ENCODE measurements around the gene PTGER1. TPM values are rescaled to one million over a fixed set of nuclear protein-coding genes. Genes with fewer than 3 reads are reported as not detected.
"Not testable (repeated sequence)": the region's sequence is repeated elsewhere in the genome, so short reads cannot be mapped to it uniquely, and the experiment has no call there.

Gene PTGER1
- total and polyA plus RNA-seq, 2 experiments from 2014 or later: 0.60 to 3.5 TPM

GRCh38 chr19:14459703-14460102 is 15.5 kb downstream of the PTGER1 start:
- no peaks in the 10 kb centered on the region for H3K27me3 ChIP-seq
- no peak for DNase-seq (ENCODE audit: low spot score)
- TF ChIP-seq CTCF (IDR thresholded peaks at IDR 0.05; ENCODE audit: poor library complexity): no peak
- no peak for TF ChIP-seq EZH2 (IDR thresholded peaks at IDR 0.05; ENCODE audit: borderline replicate concordance)
- TF ChIP-seq EZH2phosphoT487 (IDR thresholded peaks at IDR 0.05; ENCODE audit: low read depth, severe bottlenecking, unreplicated experiment): no peak
- no peaks in the 10 kb centered on the region for H4K20me1 ChIP-seq (ENCODE audit: insufficient read depth, poor library complexity, severe bottlenecking)
- H3K9me3 ChIP-seq (ENCODE audit: low read depth): no peaks in the 10 kb centered on the region
- WGBS (ENCODE audit: low lambda C conversion rate, missing lambda C conversion rate): 80% methylated on average over 5 of the region's 5 CpGs
- H3K4me1 ChIP-seq (ENCODE audit: insufficient read depth): no peaks in the 10 kb centered on the region
- no peaks in the 10 kb centered on the region for H3K9me2 ChIP-seq (replicated peaks; ENCODE audit: insufficient read depth)
- H3K4me2 ChIP-seq: no peak overlapping the region
- H3K27ac ChIP-seq: no peak overlapping the region
- H3K4me3 ChIP-seq: no peak overlapping the region
- no peak overlapping the region for H2AFZ ChIP-seq
- H3K36me3 ChIP-seq (replicated peaks; ENCODE audit: insufficient read depth, low read depth): peaks cover under 1% of the 10 kb centered on the region
- no peaks in the 10 kb centered on the region for H3K79me2 ChIP-seq

DNA sequence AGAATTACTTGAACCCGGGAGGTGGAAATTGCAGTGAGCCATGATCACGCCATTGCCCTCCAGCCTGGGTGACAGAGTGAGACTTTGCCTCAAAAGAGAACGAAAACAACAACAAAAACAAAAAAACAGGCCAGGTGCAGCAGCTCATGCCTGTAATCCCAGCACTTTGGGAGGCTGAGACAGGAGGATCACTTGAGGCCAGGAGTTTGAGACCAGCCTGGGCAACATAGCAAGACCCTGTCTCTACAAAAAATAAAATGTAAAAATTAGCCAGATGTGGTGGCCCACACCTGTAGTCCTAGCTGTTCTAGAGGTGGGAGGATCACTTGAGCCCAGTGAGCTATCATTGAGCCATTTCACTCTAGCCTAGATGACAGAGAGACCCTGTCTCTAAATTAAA is 22.9 kb downstream of the PTGER1 start:
- not testable (repeated sequence) for H3K4me3 ChIP-seq; H3K79me2 ChIP-seq; H3K27me3 ChIP-seq; DNase-seq (ENCODE audit: low spot score); H3K9me2 ChIP-seq (replicated peaks; ENCODE audit: insufficient read depth); H2AFZ ChIP-seq; H3K27ac ChIP-seq; H3K4me2 ChIP-seq; H3K9me3 ChIP-seq (ENCODE audit: low read depth); H3K4me1 ChIP-seq (ENCODE audit: insufficient read depth); H4K20me1 ChIP-seq (ENCODE audit: insufficient read depth, poor library complexity, severe bottlenecking); H3K36me3 ChIP-seq (replicated peaks; ENCODE audit: insufficient read depth, low read depth)
- WGBS (ENCODE audit: low lambda C conversion rate, missing lambda C conversion rate): 100% methylated on average over 3 of the region's 3 CpGs

DNA sequence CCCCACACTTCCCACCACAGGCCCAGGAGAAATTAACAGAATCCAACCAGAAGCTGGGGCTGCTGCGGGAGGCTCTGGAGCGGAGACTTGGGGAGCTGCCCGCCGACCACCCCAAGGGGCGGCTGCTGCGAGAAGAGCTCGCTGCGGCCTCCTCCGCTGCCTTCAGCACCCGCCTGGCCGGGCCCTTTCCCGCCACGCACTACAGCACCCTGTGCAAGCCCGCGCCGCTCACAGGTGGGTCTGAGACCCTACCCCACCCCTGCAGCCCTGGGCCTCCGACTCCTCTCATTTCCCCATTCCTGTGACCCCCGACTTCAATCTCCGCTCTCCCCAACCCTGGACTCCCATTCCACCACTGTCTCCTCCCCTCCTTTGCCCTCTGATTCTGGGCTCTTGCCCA is 24.3 kb downstream of the PTGER1 start:
- no peak for TF ChIP-seq CTCF (IDR thresholded peaks at IDR 0.05; ENCODE audit: poor library complexity)
- TF ChIP-seq EZH2phosphoT487 (IDR thresholded peaks at IDR 0.05; ENCODE audit: low read depth, severe bottlenecking, unreplicated experiment): no peak
- no peak for TF ChIP-seq EZH2 (IDR thresholded peaks at IDR 0.05; ENCODE audit: borderline replicate concordance)
- H3K36me3 ChIP-seq (replicated peaks; ENCODE audit: insufficient read depth, low read depth): peaks cover 3% of the 10 kb centered on the region
- no peaks in the 10 kb centered on the region for H3K79me2 ChIP-seq
- H3K9me3 ChIP-seq (ENCODE audit: low read depth): no peaks in the 10 kb centered on the region
- H3K4me1 ChIP-seq (ENCODE audit: insufficient read depth): no peaks in the 10 kb centered on the region
- no peak overlapping the region for H3K27ac ChIP-seq
- DNase-seq (ENCODE audit: low spot score): no peak
- no peak overlapping the region for H3K4me3 ChIP-seq
- no peaks in the 10 kb centered on the region for H4K20me1 ChIP-seq (ENCODE audit: insufficient read depth, poor library complexity, severe bottlenecking)
- H2AFZ ChIP-seq: no peak overlapping the region
- 100% methylated on average over 9 of the region's 19 CpGs for WGBS (ENCODE audit: low lambda C conversion rate, missing lambda C conversion rate)
- no peaks in the 10 kb centered on the region for H3K9me2 ChIP-seq (replicated peaks; ENCODE audit: insufficient read depth)
- H3K27me3 ChIP-seq: no peaks in the 10 kb centered on the region
- H3K4me2 ChIP-seq: no peak overlapping the region

- Histone ChIP-seq H3K27me3 (no peaks in the 10 kb centered on the region), H3K27ac (no peak overlapping the region), H3K4me3 (no peak overlapping the region), H3K79me2 (no peaks in the 10 kb centered on the region), H3K9me2 (replicated peaks; ENCODE audit: insufficient read depth) (no peaks in the 10 kb centered on the region), H3K4me2 (no peak overlapping the region), H4K20me1 (ENCODE audit: insufficient read depth, poor library complexity, severe bottlenecking) (no peaks in the 10 kb centered on the region), H3K36me3 (replicated peaks; ENCODE audit: insufficient read depth, low read depth) (peaks cover 3% of the 10 kb centered on the region), H3K4me1 (ENCODE audit: insufficient read depth) (no peaks in the 10 kb centered on the region), H2AFZ (no peak overlapping the region), H3K9me3 (ENCODE audit: low read depth) (no peaks in the 10 kb centered on the region)
- DNase-seq (ENCODE audit: low spot score): peak; percentile 37
- 98% methylated on average over 24 of the region's 30 CpGs for WGBS (ENCODE audit: low lambda C conversion rate, missing lambda C conversion rate)
- TF ChIP-seq CTCF (IDR thresholded peaks at IDR 0.05; ENCODE audit: poor library complexity) (no peak), EZH2phosphoT487 (IDR thresholded peaks at IDR 0.05; ENCODE audit: low read depth, severe bottlenecking, unreplicated experiment) (no peak), EZH2 (IDR thresholded peaks at IDR 0.05; ENCODE audit: borderline replicate concordance) (no peak)
Measured at GRCh38 chr19:14450168-14450874, 24.8 kb downstream of the PTGER1 start.
